Measurements from ENCODE around the gene PPP3CA. TPM values are rescaled to one million over a fixed set of nuclear protein-coding genes. Genes with fewer than 3 reads are reported as not detected.

Gene PPP3CA
- total RNA-seq, 1 experiment from 2014 or later, result 133 TPM

DNA sequence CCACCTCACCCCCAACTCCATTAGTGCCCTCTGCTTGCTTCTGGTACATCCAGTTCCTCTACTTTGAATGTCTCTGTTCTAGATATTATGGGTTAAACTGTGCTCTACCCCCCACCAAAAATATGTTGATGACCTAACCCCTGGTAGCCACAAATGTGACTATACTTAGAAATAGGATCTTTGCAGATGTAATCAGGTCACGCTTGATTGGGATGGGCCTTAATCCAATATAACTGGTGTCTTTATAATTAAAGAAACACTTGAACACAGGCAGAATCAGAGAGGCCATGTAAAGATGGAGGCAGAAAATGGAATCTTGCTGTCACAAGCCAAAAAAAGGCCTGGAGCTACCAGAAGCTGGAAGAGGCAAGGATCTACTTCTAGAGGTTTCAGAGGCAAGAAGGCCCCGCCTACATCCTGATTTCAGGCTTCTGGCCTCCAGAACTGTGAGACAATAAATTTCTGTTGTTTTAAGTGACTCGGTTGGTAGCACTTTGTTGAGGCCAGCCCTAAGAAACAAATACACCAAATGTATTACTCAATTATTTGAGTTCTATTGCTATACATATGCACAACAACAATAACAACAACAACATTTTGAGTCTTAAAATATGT is 220.0 kb downstream of the PPP3CA start (continued):
- TF ChIP-seq, protein P1, sequence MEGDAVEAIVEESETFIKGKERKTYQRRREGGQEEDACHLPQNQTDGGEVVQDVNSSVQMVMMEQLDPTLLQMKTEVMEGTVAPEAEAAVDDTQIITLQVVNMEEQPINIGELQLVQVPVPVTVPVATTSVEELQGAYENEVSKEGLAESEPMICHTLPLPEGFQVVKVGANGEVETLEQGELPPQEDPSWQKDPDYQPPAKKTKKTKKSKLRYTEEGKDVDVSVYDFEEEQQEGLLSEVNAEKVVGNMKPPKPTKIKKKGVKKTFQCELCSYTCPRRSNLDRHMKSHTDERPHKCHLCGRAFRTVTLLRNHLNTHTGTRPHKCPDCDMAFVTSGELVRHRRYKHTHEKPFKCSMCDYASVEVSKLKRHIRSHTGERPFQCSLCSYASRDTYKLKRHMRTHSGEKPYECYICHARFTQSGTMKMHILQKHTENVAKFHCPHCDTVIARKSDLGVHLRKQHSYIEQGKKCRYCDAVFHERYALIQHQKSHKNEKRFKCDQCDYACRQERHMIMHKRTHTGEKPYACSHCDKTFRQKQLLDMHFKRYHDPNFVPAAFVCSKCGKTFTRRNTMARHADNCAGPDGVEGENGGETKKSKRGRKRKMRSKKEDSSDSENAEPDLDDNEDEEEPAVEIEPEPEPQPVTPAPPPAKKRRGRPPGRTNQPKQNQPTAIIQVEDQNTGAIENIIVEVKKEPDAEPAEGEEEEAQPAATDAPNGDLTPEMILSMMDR (IDR thresholded peaks at IDR 0.05 in 2 of 3, conservative IDR thresholded peaks at IDR 0.05 in 1 of 3; ENCODE audit: borderline replicate concordance in 1 of 3, insufficient read depth in 1 of 3, low read depth in 2 of 3, low read length in 2 of 3), result no peak

DNA sequence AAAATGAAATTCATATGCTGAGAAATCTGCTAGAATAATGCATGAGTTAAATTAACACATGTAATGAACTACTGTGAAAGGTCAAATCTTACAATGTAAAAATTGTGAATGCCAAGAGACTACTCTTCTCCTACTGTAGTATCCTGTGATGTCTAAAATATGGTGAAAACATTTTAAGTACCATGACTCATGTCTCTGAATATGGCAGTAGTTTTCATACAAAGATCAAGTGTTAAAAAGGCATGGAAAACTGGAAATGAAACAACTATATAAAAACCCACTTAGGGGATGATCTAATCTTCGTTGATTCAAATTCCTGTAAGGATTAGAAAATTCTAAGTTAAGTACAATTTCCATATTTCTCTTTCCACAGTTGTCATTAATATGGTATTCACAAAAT is 221.3 kb downstream of the PPP3CA start:
- H3K9me2 ChIP-seq (ENCODE audit: insufficient read depth), result no peaks in the 10 kb centered on the region
- BruUV-seq (replicated peaks), result no TSS peak
- no peaks in the 10 kb centered on the region for H3K27me3 ChIP-seq (ENCODE audit: insufficient read depth, low read length)
- CTCF ChIA-PET, result no interaction called here
- no peaks in the 10 kb centered on the region for H3K36me3 ChIP-seq (ENCODE audit: control insufficient read depth in 1 of 2, insufficient read depth in 2 of 2, low read length in 2 of 2)
- intact Hi-C loops (cut with micrococcal nuclease), result no loop called here
- POLR2A ChIA-PET, result no interaction called here
- H3K9me3 ChIP-seq (ENCODE audit: control insufficient read depth in 1 of 2, insufficient read depth in 1 of 2, low read depth in 1 of 2, low read length in 2 of 2), result no peaks in the 10 kb centered on the region
- ATAC-seq, result no peak
- H3K9ac ChIP-seq (ENCODE audit: low read length), result 0 out of 2 replicates have a peak overlapping the region, but pooled peaks have one; percentile 4
- H3K4me1 ChIP-seq (ENCODE audit: control insufficient read depth in 1 of 2, insufficient read depth in 2 of 2, low read length in 2 of 2), result peaks cover 87 to 88% of the 10 kb centered on the region in 2 experiments
- peak overlapping the region; percentile 40 for H3K4me2 ChIP-seq (ENCODE audit: low read length)
- H4K20me1 ChIP-seq (ENCODE audit: insufficient read depth), result no peaks in the 10 kb centered on the region
- H3K27ac ChIP-seq (ENCODE audit: low read depth, low read length), result peak overlapping the region; percentile 96
- no peak overlapping the region for H3K4me3 ChIP-seq (replicated peaks in 1 of 2; ENCODE audit: low read depth in 1 of 2, low read length in 2 of 2)
- H3K79me2 ChIP-seq (ENCODE audit: insufficient read depth, low read length), result peaks cover 90% of the 10 kb centered on the region
- TF ChIP-seq SRF (IDR thresholded peaks at IDR 0.05; ENCODE audit: low read depth) (no peak), EGR1 (IDR thresholded peaks at IDR 0.05; ENCODE audit: low read depth) (0 out of 2 replicates have a peak, but pooled peaks have one; percentile 8), TCF7L2 (IDR thresholded peaks at IDR 0.05; ENCODE audit: borderline replicate concordance, extremely low read depth, insufficient read depth, insufficient read length) (no peak), SP1 (IDR thresholded peaks at IDR 0.05; ENCODE audit: low read depth) (0 out of 2 replicates have a peak, but pooled peaks have one; percentile 14)
- TF ChIP-seq, protein P2, sequence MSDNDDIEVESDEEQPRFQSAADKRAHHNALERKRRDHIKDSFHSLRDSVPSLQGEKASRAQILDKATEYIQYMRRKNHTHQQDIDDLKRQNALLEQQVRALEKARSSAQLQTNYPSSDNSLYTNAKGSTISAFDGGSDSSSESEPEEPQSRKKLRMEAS (IDR thresholded peaks at IDR 0.05), result 0 out of 2 replicates have a peak, but pooled peaks have one; percentile 7
- TF ChIP-seq, protein P1 (IDR thresholded peaks at IDR 0.05 in 2 of 3, conservative IDR thresholded peaks at IDR 0.05 in 1 of 3; ENCODE audit: borderline replicate concordance in 1 of 3, insufficient read depth in 1 of 3, low read depth in 2 of 3, low read length in 2 of 3), result no peak
- RAD21 ChIA-PET (ENCODE audit: low non-redundant PET in 1 of 2, low total read pairs in 2 of 2, uncharacterized antibody in 2 of 2, unreplicated experiment in 2 of 2), result no interaction called here
- DNase-seq (ENCODE audit: low read depth, low spot score), result no peak
- no peak overlapping the region for H2AFZ ChIP-seq (ENCODE audit: low read depth, low read length, poor library complexity, severe bottlenecking)

All from HCT116 (cell line).